HEK293 (cell line): Measurements from ENCODE around the gene TREH.
A peak's percentile ranks its signal among the peaks of the same experiment; 100 is the strongest.
"Not testable (repeated sequence)": the region's sequence is repeated elsewhere in the genome, so short reads cannot be mapped to it uniquely, and the experiment has no call there.

ENCODE experiments used
- CTCF ChIA-PET: fragments of 350-600 bp; formaldehyde crosslinking; extraction: SDS; loops from one replicate; lab custom pipeline; 2021; ENCODE audit warnings: antibody characterized with exemption; lab: Yijun Ruan, JAX
- POLR2A ChIA-PET: fragments of 300-600 bp; formaldehyde crosslinking; extraction: SDS; loops from one replicate; lab custom pipeline; 2020; ENCODE audit warnings: antibody characterized with exemption, inconsistent platforms; lab: Yijun Ruan, JAX
- H3K27ac ChIP-seq: fragments of 200-500 bp; sonication (Bioruptor generic); 2 replicates; pipeline ENCODE4 v1.5.1; 2014; ENCODE audit warnings: low read depth, low read length, control low read depth, inconsistent platforms; ENCODE audit errors: extremely low read depth
- H3K36me3 ChIP-seq, 2 experiments: fragments of 200-500 bp in 1 of 2; sonication (Bioruptor generic) in 1 of 2; 1 replicate in 1 of 2; 2 replicates in 1 of 2; pipeline ENCODE4 v1.5.1; 2014 to 2017; ENCODE audit warnings: inconsistent platforms in 2 of 2, low read length in 2 of 2; ENCODE audit not compliant: control insufficient read depth in 2 of 2, insufficient read depth in 1 of 2
- H3K4me1 ChIP-seq: fragments of 200-500 bp; sonication (Bioruptor generic); 2 replicates; pipeline ENCODE4 v1.5.1; 2014; ENCODE audit warnings: mild to moderate bottlenecking, low read length, inconsistent platforms; ENCODE audit not compliant: control insufficient read depth, insufficient read depth
- H3K4me3 ChIP-seq: 2 replicates; pipeline ENCODE4 v1.5.1; 2011; ENCODE audit warnings: low read depth, mild to moderate bottlenecking, control low read depth, low read length, moderate library complexity
- H3K9me3 ChIP-seq: fragments of 200-500 bp; sonication (Bioruptor generic); 2 replicates; pipeline ENCODE4 v1.5.1; 2014; ENCODE audit warnings: low read depth, low read length, inconsistent platforms; ENCODE audit not compliant: control insufficient read depth, insufficient read depth
- EGR2 ChIP-seq: fragments of 450-650 bp; formaldehyde crosslinking; IDR thresholded peaks from 2 replicates; pipeline ENCODE4 v1.5.1; 2016; ENCODE audit warnings: low read depth, missing biosample characterization, missing genetic modification characterization
- FEZF1 ChIP-seq: fragments of 450-650 bp; formaldehyde crosslinking; IDR thresholded peaks from 2 replicates; pipeline ENCODE4 v1.5.1; 2016; ENCODE audit warnings: missing biosample characterization, missing genetic modification characterization
- ZFHX2 ChIP-seq: fragments of 450-650 bp; formaldehyde crosslinking; conservative IDR thresholded peaks from 2 replicates; pipeline ENCODE4 v1.5.1; 2016; ENCODE audit warnings: missing biosample characterization, missing genetic modification characterization
- ZNF624 ChIP-seq: fragments of 450-650 bp; formaldehyde crosslinking; IDR thresholded peaks from 2 replicates; pipeline ENCODE4 v1.5.1; 2017; ENCODE audit warnings: missing biosample characterization, missing genetic modification characterization
- ZNF660 ChIP-seq: fragments of 450-650 bp; IDR thresholded peaks from 2 replicates; pipeline ENCODE4 v1.5.1; 2018; ENCODE audit warnings: missing biosample characterization, mild to moderate bottlenecking, missing genetic modification characterization
- ZNF785 ChIP-seq: fragments of 450-650 bp; formaldehyde crosslinking; IDR thresholded peaks from 2 replicates; pipeline ENCODE4 v1.5.1; 2016; ENCODE audit warnings: missing biosample characterization, missing genetic modification characterization
- TF ChIP-seq, protein P1 (sequence below): fragments of 450-650 bp; formaldehyde crosslinking; IDR thresholded peaks from 2 replicates; pipeline ENCODE4 v1.5.1; 2017; ENCODE audit warnings: missing biosample characterization, missing genetic modification characterization
- TF ChIP-seq, protein P2 (sequence below): fragments of 450-650 bp; formaldehyde crosslinking; conservative IDR thresholded peaks from 2 replicates; pipeline ENCODE4 v1.5.1; 2016; ENCODE audit warnings: low read depth, missing biosample characterization, missing genetic modification characterization

The TREH gene

DNA sequence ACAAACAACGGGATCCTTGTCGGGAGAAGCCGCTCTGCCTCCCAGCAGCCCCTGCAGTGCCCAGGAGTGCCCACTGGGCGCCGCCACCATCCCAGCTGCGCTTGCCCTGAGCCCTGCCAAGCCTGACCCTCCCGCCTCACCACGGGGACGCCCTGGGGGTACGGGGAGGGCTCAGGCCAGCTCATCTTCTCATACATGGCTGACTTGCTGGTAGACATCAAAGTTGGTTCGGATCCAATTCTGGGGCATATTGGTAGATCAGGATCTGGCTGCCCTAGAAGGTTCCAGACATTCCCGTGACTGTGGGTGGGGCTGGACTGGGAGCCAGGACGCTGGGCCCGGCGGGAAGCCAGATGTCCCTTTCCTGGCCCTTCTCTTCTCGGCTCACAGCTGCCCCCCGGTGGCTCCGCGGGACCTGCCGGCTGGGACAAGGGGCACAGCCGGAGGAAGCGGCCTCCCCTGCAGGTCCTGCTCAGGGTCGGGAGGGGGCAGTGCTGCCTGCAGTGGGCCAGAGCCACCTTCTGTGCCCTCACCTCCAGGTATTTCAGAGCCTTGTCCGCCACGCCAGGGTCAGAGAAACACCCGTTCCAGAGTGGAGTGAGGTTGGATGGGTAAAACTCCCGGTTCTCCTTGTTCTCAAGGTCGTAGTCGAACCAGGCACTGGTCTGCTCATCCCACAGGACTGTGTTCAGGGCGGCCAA is 10.6 kb upstream of the TREH start (continued):
- TF ChIP-seq, protein P1, sequence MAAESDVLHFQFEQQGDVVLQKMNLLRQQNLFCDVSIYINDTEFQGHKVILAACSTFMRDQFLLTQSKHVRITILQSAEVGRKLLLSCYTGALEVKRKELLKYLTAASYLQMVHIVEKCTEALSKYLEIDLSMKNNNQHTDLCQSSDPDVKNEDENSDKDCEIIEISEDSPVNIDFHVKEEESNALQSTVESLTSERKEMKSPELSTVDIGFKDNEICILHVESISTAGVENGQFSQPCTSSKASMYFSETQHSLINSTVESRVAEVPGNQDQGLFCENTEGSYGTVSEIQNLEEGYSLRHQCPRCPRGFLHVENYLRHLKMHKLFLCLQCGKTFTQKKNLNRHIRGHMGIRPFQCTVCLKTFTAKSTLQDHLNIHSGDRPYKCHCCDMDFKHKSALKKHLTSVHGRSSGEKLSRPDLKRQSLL (tag by site-specific recombination): no peak
- TF ChIP-seq, protein P2, sequence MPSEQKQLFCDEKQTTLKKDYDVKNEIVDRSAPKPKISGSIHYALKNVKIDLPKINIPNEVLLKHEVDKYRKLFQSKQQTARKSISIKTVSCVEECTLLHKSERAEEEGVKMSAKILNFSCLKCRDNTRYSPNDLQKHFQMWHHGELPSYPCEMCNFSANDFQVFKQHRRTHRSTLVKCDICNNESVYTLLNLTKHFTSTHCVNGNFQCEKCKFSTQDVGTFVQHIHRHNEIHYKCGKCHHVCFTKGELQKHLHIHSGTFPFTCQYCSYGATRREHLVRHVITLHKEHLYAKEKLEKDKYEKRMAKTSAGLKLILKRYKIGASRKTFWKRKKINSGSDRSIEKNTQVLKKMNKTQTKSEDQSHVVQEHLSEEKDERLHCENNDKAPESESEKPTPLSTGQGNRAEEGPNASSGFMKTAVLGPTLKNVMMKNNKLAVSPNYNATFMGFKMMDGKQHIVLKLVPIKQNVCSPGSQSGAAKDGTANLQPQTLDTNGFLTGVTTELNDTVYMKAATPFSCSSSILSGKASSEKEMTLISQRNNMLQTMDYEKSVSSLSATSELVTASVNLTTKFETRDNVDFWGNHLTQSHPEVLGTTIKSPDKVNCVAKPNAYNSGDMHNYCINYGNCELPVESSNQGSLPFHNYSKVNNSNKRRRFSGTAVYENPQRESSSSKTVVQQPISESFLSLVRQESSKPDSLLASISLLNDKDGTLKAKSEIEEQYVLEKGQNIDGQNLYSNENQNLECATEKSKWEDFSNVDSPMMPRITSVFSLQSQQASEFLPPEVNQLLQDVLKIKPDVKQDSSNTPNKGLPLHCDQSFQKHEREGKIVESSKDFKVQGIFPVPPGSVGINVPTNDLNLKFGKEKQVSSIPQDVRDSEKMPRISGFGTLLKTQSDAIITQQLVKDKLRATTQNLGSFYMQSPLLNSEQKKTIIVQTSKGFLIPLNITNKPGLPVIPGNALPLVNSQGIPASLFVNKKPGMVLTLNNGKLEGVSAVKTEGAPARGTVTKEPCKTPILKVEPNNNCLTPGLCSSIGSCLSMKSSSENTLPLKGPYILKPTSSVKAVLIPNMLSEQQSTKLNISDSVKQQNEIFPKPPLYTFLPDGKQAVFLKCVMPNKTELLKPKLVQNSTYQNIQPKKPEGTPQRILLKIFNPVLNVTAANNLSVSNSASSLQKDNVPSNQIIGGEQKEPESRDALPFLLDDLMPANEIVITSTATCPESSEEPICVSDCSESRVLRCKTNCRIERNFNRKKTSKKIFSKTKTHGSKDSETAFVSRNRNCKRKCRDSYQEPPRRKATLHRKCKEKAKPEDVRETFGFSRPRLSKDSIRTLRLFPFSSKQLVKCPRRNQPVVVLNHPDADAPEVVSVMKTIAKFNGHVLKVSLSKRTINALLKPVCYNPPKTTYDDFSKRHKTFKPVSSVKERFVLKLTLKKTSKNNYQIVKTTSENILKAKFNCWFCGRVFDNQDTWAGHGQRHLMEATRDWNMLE (tag by site-specific recombination): peak; percentile 28; the same call in 1 of the 2 replicates
- TF ChIP-seq ZNF660 (tag by site-specific recombination): 0 out of 2 replicates have a peak, but pooled peaks have one; percentile 41

DNA sequence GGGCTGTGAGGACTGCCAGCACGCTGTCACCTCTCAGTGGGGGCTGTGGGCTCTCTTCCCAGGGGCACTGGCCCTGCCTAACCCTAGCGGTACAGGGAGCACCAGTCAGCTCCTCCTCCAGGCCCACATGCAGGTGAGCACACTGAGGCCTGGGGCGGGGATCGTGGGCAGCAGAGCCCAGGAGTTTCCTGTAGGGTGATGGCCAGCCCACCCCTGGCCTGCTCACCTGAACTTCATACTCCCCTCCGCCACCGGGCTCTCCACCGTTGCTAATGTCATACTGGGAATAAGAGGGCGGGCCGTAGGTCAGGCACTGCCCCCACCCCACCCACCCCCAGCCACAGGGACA is 10.0 kb upstream of the TREH start:
- ChIA-PET POLR2A (interaction anchor here (0.6 to 1.3 kb wide), 4 partner anchors 8 to 326 kb away, joined by 3 to 15 read pairs (median 3); partner anchors contain the start of gene DDX6), CTCF (interaction anchor here (0.5 to 3.4 kb wide), 67 partner anchors 8 to 1457 kb away, joined by 3 to 22 read pairs (median 4); partner anchors contain the start of genes DDX6 and DPAGT1)
- no peak overlapping the region for H3K27ac ChIP-seq
- H3K4me3 ChIP-seq: peak overlapping the region; percentile 6
- no peaks in the 10 kb centered on the region for H3K36me3 ChIP-seq
- no peaks in the 10 kb centered on the region for H3K4me1 ChIP-seq
- no peaks in the 10 kb centered on the region for H3K9me3 ChIP-seq
- peak; percentile 51 for TF ChIP-seq EGR2
- TF ChIP-seq ZFHX2 (tag by site-specific recombination): peak; percentile 13; the same call in 1 of the 2 replicates
- no peak for TF ChIP-seq ZNF624 (tag by site-specific recombination)

DNA sequence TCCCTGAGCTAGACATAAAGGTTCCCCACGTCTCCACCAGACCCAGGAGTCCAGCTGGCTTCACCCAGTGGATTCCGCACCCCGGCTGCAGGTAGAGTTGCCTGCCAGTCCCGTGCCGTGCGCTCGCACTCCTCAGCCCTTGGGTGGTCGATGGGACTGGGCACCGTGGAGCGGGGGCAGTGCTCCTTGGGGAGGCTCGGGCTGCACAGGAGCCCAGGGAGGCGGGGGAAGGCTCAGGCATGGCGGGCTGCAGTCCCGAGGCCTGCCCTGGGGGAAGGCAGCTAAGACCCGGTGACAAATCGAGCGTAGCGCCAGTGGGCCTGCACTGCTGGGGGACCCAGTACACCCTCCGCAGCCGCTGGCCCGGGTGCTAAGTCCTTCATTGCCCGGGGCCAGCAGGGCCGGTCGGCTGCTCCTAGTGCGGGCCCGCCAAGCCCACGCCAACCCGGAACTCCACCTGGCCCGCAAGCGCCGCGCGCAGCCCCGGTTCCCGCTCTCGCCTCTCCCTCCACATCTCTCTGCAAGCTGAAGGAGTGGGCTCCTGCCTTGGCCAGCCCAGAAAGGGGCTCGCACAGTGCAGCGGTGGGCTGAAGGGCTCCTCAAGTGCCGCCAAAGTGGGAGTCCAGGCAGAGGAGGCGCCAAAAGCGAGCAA is 9.5 kb upstream of the TREH start:
- TF ChIP-seq ZNF785 (tag by site-specific recombination): no peak
- Histone ChIP-seq H3K4me1 (no peaks in the 10 kb centered on the region), H3K27ac (no peak overlapping the region), H3K9me3 (no peaks in the 10 kb centered on the region), H3K36me3 (no peaks in the 10 kb centered on the region), H3K4me3 (no peak overlapping the region; the same call in 1 of the 2 replicates)
- ChIA-PET CTCF (interaction anchor here (0.6 to 3.4 kb wide), 37 partner anchors 8 to 1458 kb away, joined by 3 to 22 read pairs (median 5); partner anchors contain the start of gene DPAGT1), POLR2A (interaction anchor here (1.0 to 1.3 kb wide), 3 partner anchors 8 to 327 kb away, joined by 3 to 15 read pairs (median 3); partner anchors contain the start of gene DDX6)

DNA sequence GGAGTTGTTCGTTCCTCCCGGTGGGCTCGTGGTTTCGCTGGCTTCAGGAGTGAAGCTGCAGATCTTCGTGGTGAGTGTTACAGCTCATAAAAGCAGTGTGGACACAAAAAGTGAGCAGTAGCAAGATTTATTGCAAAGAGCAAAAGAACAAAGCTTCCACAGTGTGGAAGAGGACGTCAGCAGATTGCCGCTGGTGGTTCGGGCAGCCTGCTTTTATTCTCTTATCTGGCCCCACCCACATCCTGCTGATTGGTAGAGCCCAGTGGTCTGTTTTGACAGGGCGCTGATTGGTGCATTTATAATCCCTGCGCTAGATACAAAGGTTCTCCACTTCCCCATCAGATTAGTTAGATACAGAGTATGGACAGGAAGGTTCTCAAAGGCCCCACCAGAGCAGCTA is 8.9 kb upstream of the TREH start:
- POLR2A ChIA-PET: interaction anchor here (0.8 kb wide), 1 partner anchor 24 kb away, joined by 3 read pairs; no protein-coding TSS in a partner anchor
- not testable (repeated sequence) for H3K9me3 ChIP-seq, H3K4me1 ChIP-seq, H3K36me3 ChIP-seq
- peak; percentile 68 for TF ChIP-seq FEZF1 (tag by site-specific recombination)
- TF ChIP-seq, all 188 proteins: peak for 1; not testable (repeated sequence) for 187
- not testable (repeated sequence) for H3K4me3 ChIP-seq, H3K27ac ChIP-seq
- CTCF ChIA-PET: interaction anchor here (0.6 to 3.4 kb wide), 9 partner anchors 12 to 651 kb away, joined by 3 to 17 read pairs (median 3); no protein-coding TSS in a partner anchor
